Cardiac muscle cell (in vitro differentiated cells and primary cell): Measurements from ENCODE around the gene PHAF1. TPM values are rescaled to one million over a fixed set of nuclear protein-coding genes. Genes with fewer than 3 reads are reported as not detected.

Experiments
- DNase-seq, 2 donors: peaks; one replicate each; pipeline versions ENCODE4 v3.0.0 to v3.0.0-alpha.2; 2010 to 2017; ENCODE audit warnings: low read depth in 1 of 2, low spot score in 1 of 2
- H3K27ac ChIP-seq: fragments of 200-600 bp; sonication (generic); 2 replicates; pipeline ENCODE4 v1.5.1; 2016
- H3K27me3 ChIP-seq: fragments of 200-600 bp; sonication (generic); 2 replicates; pipeline ENCODE4 v1.6.0; 2016; ENCODE audit warnings: control low read depth
- H3K36me3 ChIP-seq: fragments of 200-600 bp; sonication (generic); 2 replicates; pipeline ENCODE4 v1.5.1; 2016; ENCODE audit warnings: control low read depth
- H3K4me1 ChIP-seq: fragments of 200-600 bp; sonication (generic); 2 replicates; pipeline ENCODE4 v1.8.1; 2017; ENCODE audit warnings: low read depth, mild to moderate bottlenecking, mixed run types
- H3K4me3 ChIP-seq: fragments of 200-600 bp; sonication (generic); 2 replicates; pipeline ENCODE4 v1.5.1; 2016; ENCODE audit warnings: mild to moderate bottlenecking
- H3K9me3 ChIP-seq: fragments of 200-600 bp; sonication (generic); 2 replicates; pipeline ENCODE4 v1.5.1; 2017; ENCODE audit warnings: low read depth, mild to moderate bottlenecking, control low read depth
- CTCF ChIP-seq: IDR thresholded peaks from 2 replicates; pipeline ENCODE4 v1.5.1; 2012; ENCODE audit warnings: low read depth, mild to moderate bottlenecking, low read length
- polyA plus RNA-seq: library from polyadenylated mRNA; unstranded; fragments of >200 nt; fragmentation: Nextera tagmentation; extraction: Ambion mirVana; gene quantifications from 2 replicates; pipeline ENCODE4 v1.2.1, GENCODE V29; 2016
- total RNA-seq: library from RNA; depleted of rRNA; stranded (reverse); fragments of >200 nt; gene quantifications from 2 replicates; pipeline ENCODE4 v1.2.3, GENCODE V29; 2016

PHAF1 gene
- total and polyA plus RNA-seq, 2 experiments from 2014 or later: 10.3 to 18.1 TPM

- H3K36me3 ChIP-seq: no peaks in the 10 kb centered on the region
- no peak for TF ChIP-seq CTCF
- DNase-seq: no peak
- peak overlapping the region; percentile 54 for H3K27ac ChIP-seq
- H3K27me3 ChIP-seq: peaks cover 48% of the 10 kb centered on the region
- H3K9me3 ChIP-seq: no peaks in the 10 kb centered on the region
- H3K4me3 ChIP-seq: peak overlapping the region; percentile 37
- H3K4me1 ChIP-seq: peaks cover 19% of the 10 kb centered on the region
These were observed 61.4 kb downstream of the PHAF1 start for GRCh38 chr16:67170949-67171649.

GRCh38 chr16:67173323-67173722, 63.6 kb downstream of the PHAF1 start:
- Histone ChIP-seq H3K27me3 (peaks cover 38% of the 10 kb centered on the region), H3K4me1 (peaks cover 19% of the 10 kb centered on the region), H3K36me3 (no peaks in the 10 kb centered on the region), H3K27ac (no peak overlapping the region), H3K4me3 (peak overlapping the region; percentile 27), H3K9me3 (no peaks in the 10 kb centered on the region)
- no peak for DNase-seq
- no peak for TF ChIP-seq CTCF

GRCh38 chr16:67173808-67174705, 64.3 kb downstream of the PHAF1 start:
- Histone ChIP-seq H3K9me3 (no peaks in the 10 kb centered on the region), H3K36me3 (no peaks in the 10 kb centered on the region), H3K27ac (no peak overlapping the region), H3K4me1 (peaks cover 19% of the 10 kb centered on the region), H3K27me3 (peaks cover 38% of the 10 kb centered on the region), H3K4me3 (peak overlapping the region; percentile 27)
- DNase-seq: peak; percentile 87
- peak; percentile 34 for TF ChIP-seq CTCF

- DNase-seq: no peak
- no peaks in the 10 kb centered on the region for H3K9me3 ChIP-seq
- peaks cover 36% of the 10 kb centered on the region for H3K27me3 ChIP-seq
- H3K4me1 ChIP-seq: peaks cover 12% of the 10 kb centered on the region
- H3K36me3 ChIP-seq: no peaks in the 10 kb centered on the region
- no peak for TF ChIP-seq CTCF
- H3K4me3 ChIP-seq: peak overlapping the region; percentile 27
- H3K27ac ChIP-seq: no peak overlapping the region
These were observed 65.0 kb downstream of the PHAF1 start for GRCh38 chr16:67174706-67175231.

GRCh38 chr16:67176662-67177061, 66.9 kb downstream of the PHAF1 start:
- no peak overlapping the region for H3K4me3 ChIP-seq
- H3K36me3 ChIP-seq: no peaks in the 10 kb centered on the region
- H3K27ac ChIP-seq: no peak overlapping the region
- DNase-seq: no peak
- no peaks in the 10 kb centered on the region for H3K9me3 ChIP-seq
- peaks cover 5% of the 10 kb centered on the region for H3K4me1 ChIP-seq
- TF ChIP-seq CTCF: no peak
- H3K27me3 ChIP-seq: peaks cover 36% of the 10 kb centered on the region
